Trophoblast cell (in vitro differentiated cells and primary cell): ENCODE data around the gene DNM1.

Source experiments
- DNase-seq, 2 donors: peaks; one replicate each; pipeline ENCODE4 v3.0.0-alpha.2; 2016
- H2AFZ ChIP-seq: 2 replicates; pipeline ENCODE4 v1.6.1; 2013; ENCODE audit warnings: low read length, moderate library complexity, mild to moderate bottlenecking; ENCODE audit not compliant: insufficient read depth, poor library complexity
- H2AK5ac ChIP-seq: 2 replicates; pipeline ENCODE4 v1.6.1; 2013; ENCODE audit warnings: mild to moderate bottlenecking, low read length
- H2BK120ac ChIP-seq: 2 replicates; pipeline ENCODE4 v1.6.1; 2013; ENCODE audit warnings: low read length, mild to moderate bottlenecking, moderate library complexity; ENCODE audit not compliant: insufficient read depth, poor library complexity
- H2BK12ac ChIP-seq: 2 replicates; pipeline ENCODE4 v1.6.1; 2013; ENCODE audit warnings: mild to moderate bottlenecking, low read length, moderate library complexity
- H2BK5ac ChIP-seq: 2 replicates; pipeline ENCODE4 v1.6.1; 2013; ENCODE audit warnings: low read length, low read depth, moderate library complexity, mild to moderate bottlenecking; ENCODE audit not compliant: poor library complexity
- H3K14ac ChIP-seq: 2 replicates; pipeline ENCODE4 v1.6.1; 2013; ENCODE audit warnings: mild to moderate bottlenecking, low read length
- H3K18ac ChIP-seq: 2 replicates; pipeline ENCODE4 v1.6.1; 2013; ENCODE audit warnings: mild to moderate bottlenecking, low read length
- H3K23ac ChIP-seq: 2 replicates; pipeline ENCODE4 v1.6.1; 2013; ENCODE audit warnings: low read length
- H3K27ac ChIP-seq: 2 replicates; pipeline ENCODE4 v1.5.1; 2013; ENCODE audit warnings: low read depth, mild to moderate bottlenecking, inconsistent platforms, low read length, moderate library complexity
- H3K27me3 ChIP-seq: 2 replicates; pipeline ENCODE4 v1.6.1; 2013; ENCODE audit warnings: inconsistent platforms, mild to moderate bottlenecking, low read length, moderate library complexity; ENCODE audit not compliant: insufficient read depth
- H3K36me3 ChIP-seq, 2 experiments: 1 replicate in 1 of 2; 2 replicates in 1 of 2; pipeline ENCODE4 v1.6.1; 2013; ENCODE audit warnings: low read length in 2 of 2, mild to moderate bottlenecking in 2 of 2, moderate library complexity in 1 of 2; ENCODE audit not compliant: insufficient read depth in 2 of 2, control insufficient read depth in 1 of 2
- H3K4ac ChIP-seq: 2 replicates; pipeline ENCODE4 v1.6.1; 2013; ENCODE audit warnings: low read depth, mild to moderate bottlenecking, low read length, moderate library complexity
- H3K4me1 ChIP-seq, 2 experiments: 1 replicate in 1 of 2; 2 replicates in 1 of 2; pipeline ENCODE4 v1.6.1; 2013; ENCODE audit warnings: low read length in 2 of 2, mild to moderate bottlenecking in 2 of 2, moderate library complexity in 1 of 2; ENCODE audit not compliant: insufficient read depth in 2 of 2, control insufficient read depth in 1 of 2
- H3K4me2 ChIP-seq: 2 replicates; pipeline ENCODE4 v1.6.1; 2013; ENCODE audit warnings: inconsistent platforms, mild to moderate bottlenecking, low read length, moderate library complexity
- H3K4me3 ChIP-seq: 2 replicates; pipeline ENCODE4 v1.5.1; 2013; ENCODE audit warnings: mild to moderate bottlenecking, low read depth, low read length, inconsistent platforms
- H3K79me1 ChIP-seq: one replicate; pipeline ENCODE4 v1.6.1; 2013; ENCODE audit warnings: low read length
- H3K79me2 ChIP-seq: 2 replicates; pipeline ENCODE4 v1.6.1; 2013; ENCODE audit warnings: low read length, mild to moderate bottlenecking; ENCODE audit not compliant: control insufficient read depth, insufficient read depth, poor library complexity
- H3K9ac ChIP-seq: 2 replicates; pipeline ENCODE4 v1.6.1; 2013; ENCODE audit warnings: mild to moderate bottlenecking, low read length
- H3K9me3 ChIP-seq: 2 replicates; pipeline ENCODE4 v1.6.1; 2013; ENCODE audit warnings: low read depth, mild to moderate bottlenecking, control low read depth, inconsistent platforms, low read length; ENCODE audit not compliant: insufficient read depth
- H4K12ac ChIP-seq: 2 replicates; pipeline ENCODE4 v1.6.1; 2013; ENCODE audit warnings: low read depth, mild to moderate bottlenecking, low read length, moderate library complexity
- H4K8ac ChIP-seq: 2 replicates; pipeline ENCODE4 v1.6.1; 2013; ENCODE audit warnings: low read depth, mild to moderate bottlenecking, low read length, moderate library complexity
- H4K91ac ChIP-seq: one replicate; pipeline ENCODE4 v1.6.1; 2013; ENCODE audit warnings: low read depth, mild to moderate bottlenecking, low read length, moderate library complexity
- WGBS: extraction: QIAGEN DNeasy Blood & Tissue Kit; methylation state at CpG from one replicate; pipeline ENCODE4 v1.1.7; 2013; ENCODE audit warnings: missing lambda C conversion rate; ENCODE audit not compliant: insufficient read length, insufficient coverage; ENCODE audit errors: extremely low coverage; 5-methylcytosine and 5-hydroxymethylcytosine counted together

The DNM1 gene

DNA sequence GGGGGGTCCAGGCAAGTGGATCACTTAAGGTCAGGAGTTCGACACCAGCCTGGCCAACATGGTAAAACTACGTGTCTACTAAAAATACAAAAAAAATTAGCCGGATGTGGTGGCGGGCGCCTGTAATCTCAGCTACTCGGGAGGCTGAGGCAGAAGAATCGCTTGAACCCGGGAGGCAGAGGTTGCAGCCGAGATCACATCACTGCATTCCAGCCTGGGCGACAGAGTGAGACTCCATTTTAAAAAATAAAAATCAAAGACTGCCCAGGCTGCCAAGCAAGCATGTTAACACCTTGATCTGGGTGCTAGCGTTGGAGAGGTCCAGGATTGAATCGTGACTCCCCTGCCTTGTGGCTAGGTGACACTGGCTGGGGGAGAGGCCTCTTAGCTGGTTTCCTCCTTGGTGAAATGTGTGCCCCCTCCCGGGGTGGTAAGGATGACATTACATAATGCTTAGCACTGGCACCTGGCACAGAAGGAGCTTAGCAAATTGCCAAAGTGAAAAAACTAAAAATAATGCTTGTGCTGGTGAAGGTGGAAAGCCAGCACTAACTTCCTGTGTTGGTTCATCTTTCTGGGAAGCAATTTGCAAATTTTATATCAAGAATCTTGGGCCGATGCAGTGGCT is 9.6 kb upstream of the DNM1 start:
- H3K4me1 ChIP-seq: peaks cover 5 to 7% of the 10 kb centered on the region in 2 experiments
- H4K8ac ChIP-seq: no peak overlapping the region
- no peak overlapping the region for H2BK12ac ChIP-seq
- H2AK5ac ChIP-seq: no peak overlapping the region
- H3K23ac ChIP-seq: no peak overlapping the region
- no peak overlapping the region for H3K4ac ChIP-seq
- WGBS: no CpG with 5 or more reads among the region's 14 CpGs
- H4K91ac ChIP-seq: no peak overlapping the region
- peaks cover 3% of the 10 kb centered on the region for H3K9me3 ChIP-seq
- no peaks in the 10 kb centered on the region for H3K27me3 ChIP-seq
- no peak overlapping the region for H2BK5ac ChIP-seq
- no peak overlapping the region for H3K4me2 ChIP-seq
- no peak overlapping the region for H4K12ac ChIP-seq
- H3K4me3 ChIP-seq: no peak overlapping the region
- peaks cover 13% of the 10 kb centered on the region for H3K79me1 ChIP-seq
- no peak for DNase-seq
- no peak overlapping the region for H2AFZ ChIP-seq
- H3K9ac ChIP-seq: no peak overlapping the region
- peaks cover 9 to 11% of the 10 kb centered on the region in 2 experiments for H3K36me3 ChIP-seq
- no peak overlapping the region for H3K14ac ChIP-seq
- no peak overlapping the region for H3K18ac ChIP-seq
- no peak overlapping the region for H3K27ac ChIP-seq
- peaks cover 12% of the 10 kb centered on the region for H3K79me2 ChIP-seq
- no peak overlapping the region for H2BK120ac ChIP-seq

DNA sequence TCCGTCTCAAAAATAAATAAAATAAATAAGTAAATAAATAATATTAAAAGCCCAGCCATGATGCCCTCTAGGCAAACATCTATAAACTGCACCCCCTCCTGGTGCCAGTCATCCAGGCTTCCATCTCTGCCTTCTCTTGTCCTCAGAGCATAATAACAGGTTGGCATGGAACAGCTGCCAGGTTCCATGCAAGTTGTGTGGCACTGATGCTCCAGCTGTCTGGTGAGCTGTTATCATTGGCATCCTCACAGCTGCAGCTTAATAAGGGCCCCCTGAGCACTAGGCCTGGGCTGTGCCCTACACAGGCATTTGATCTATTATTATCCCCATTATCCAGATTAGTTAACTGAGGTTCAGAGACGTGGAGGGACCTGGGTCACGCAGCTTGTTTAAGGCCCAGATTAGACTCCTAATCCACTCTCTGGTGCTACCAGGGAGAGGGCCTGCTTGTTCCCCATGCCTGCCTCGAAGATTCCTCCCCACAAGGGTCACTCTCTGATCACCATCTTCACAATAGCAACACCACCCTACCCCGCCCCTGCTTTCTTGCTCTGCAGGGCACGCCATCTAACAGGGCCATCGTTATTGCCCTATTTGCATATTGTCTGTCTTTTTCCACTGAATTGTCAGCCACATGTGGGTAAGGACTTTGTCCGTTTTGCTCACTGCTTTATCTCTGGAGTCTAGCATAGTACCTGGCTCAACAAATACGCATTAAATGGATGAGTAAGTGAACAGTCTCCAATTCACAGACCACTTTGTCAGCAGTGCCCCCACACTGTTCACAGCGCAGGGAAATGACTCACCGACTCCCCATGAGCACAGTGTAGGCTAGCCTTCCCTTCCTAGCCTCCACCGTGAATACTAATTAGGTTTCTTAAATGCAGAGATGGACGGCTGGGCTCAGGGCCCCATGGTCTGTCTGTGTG is 1.5 kb upstream of the DNM1 start:
- H3K18ac ChIP-seq: no peak overlapping the region
- peaks cover 2% of the 10 kb centered on the region for H3K79me2 ChIP-seq
- H3K4me3 ChIP-seq: no peak overlapping the region
- H3K36me3 ChIP-seq: no peaks in the 10 kb centered on the region
- H2BK120ac ChIP-seq: no peak overlapping the region
- H2AK5ac ChIP-seq: no peak overlapping the region
- no CpG with 5 or more reads among the region's 13 CpGs for WGBS
- no peak for DNase-seq
- peaks cover 3% of the 10 kb centered on the region for H3K9me3 ChIP-seq
- no peak overlapping the region for H2BK5ac ChIP-seq
- H4K91ac ChIP-seq: no peak overlapping the region
- no peak overlapping the region for H4K12ac ChIP-seq
- H2AFZ ChIP-seq: no peak overlapping the region
- H2BK12ac ChIP-seq: no peak overlapping the region
- H3K9ac ChIP-seq: no peak overlapping the region
- H3K4me2 ChIP-seq: no peak overlapping the region
- H3K4me1 ChIP-seq: peaks cover 8 to 11% of the 10 kb centered on the region in 2 experiments
- no peak overlapping the region for H3K4ac ChIP-seq
- no peak overlapping the region for H3K23ac ChIP-seq
- H3K27ac ChIP-seq: no peak overlapping the region
- H3K14ac ChIP-seq: no peak overlapping the region
- no peak overlapping the region for H4K8ac ChIP-seq
- H3K27me3 ChIP-seq: peaks cover 8% of the 10 kb centered on the region
- peaks cover 6% of the 10 kb centered on the region for H3K79me1 ChIP-seq

DNA sequence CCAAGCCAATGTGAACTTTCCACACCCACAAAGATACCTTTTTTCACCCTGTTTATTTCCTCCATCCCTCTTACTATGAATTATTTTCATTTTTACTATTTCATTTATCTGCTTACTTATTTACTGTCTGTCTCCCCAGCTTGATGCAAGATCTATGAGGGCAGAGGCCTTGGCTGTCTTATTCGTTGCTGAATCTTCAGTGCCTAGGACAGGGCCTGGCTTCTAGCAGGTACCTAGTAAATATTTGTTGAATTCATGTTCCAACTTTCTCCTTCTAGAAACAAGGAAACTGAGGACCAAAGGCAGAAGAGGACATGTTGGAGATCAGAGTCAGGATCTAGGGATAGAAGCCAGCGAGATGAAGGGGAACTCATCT is 543 bp upstream of the DNM1 start:
- Histone ChIP-seq H3K14ac (no peak overlapping the region), H3K27ac (no peak overlapping the region), H3K79me2 (peaks cover 2% of the 10 kb centered on the region), H2AK5ac (no peak overlapping the region), H2AFZ (no peak overlapping the region), H3K79me1 (peaks cover 6% of the 10 kb centered on the region), H3K4me3 (no peak overlapping the region), H3K4me1 (peaks cover 8 to 11% of the 10 kb centered on the region in 2 experiments), H2BK5ac (no peak overlapping the region), H3K23ac (no peak overlapping the region), H3K9me3 (peaks cover 3% of the 10 kb centered on the region), H3K4me2 (peak overlapping the region; percentile 96), H3K36me3 (no peaks in the 10 kb centered on the region), H2BK120ac (no peak overlapping the region), H2BK12ac (no peak overlapping the region), H3K9ac (no peak overlapping the region), H3K4ac (no peak overlapping the region), H4K8ac (peak overlapping the region; percentile 51), H3K27me3 (peaks cover 8% of the 10 kb centered on the region), H3K18ac (no peak overlapping the region), H4K12ac (no peak overlapping the region), H4K91ac (peak overlapping the region; percentile 29)
- WGBS: no CpG with 5 or more reads among the region's 2 CpGs
- no peak for DNase-seq

DNA sequence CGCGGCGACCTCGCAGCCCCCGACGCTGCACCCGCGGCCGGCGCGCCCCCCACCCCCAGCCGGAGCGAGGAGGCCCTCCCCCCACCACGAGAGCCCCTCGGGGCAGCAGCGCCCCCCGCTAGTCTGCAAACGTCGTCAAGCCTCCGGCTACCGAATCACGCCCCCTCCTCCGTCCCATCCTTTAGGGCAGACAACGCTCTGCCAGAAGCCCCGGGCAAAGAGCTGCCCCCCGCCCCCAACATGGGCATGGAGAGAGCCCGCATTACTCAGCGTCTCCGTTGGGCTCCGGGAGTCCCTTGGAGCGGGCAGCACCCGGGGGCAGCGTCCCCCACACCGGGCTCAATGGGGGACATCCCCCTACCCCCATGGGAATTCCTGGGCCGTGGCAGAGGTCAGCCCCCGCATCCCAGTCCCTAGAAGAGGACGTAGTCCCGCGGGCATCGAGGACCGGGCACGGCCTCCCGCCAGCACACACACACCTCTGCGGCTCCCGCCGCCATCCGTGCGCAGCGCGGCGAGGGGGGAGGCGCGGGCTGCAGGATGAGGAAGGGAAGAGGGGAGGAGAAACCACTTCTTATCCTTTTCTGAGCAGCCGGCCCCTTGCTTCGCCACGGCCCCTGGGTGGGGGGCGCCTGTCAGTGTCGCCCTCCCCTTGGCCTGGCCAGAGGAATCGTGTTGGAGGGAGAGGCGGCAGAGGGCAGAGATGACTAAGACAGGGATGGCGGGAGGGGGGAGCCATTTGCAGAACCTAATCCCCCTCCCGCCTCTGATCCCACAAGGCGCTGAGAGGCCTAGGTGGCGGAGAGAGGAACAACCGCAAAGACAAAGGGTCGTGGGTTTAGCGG is 750 bp downstream of the DNM1 start:
- H4K8ac ChIP-seq: peak overlapping the region; percentile 34
- H3K79me1 ChIP-seq: peaks cover 6% of the 10 kb centered on the region
- H2AK5ac ChIP-seq: no peak overlapping the region
- no peak overlapping the region for H2BK5ac ChIP-seq
- H3K79me2 ChIP-seq: peaks cover 2% of the 10 kb centered on the region
- peak overlapping the region; percentile 96 for H3K4me2 ChIP-seq
- H3K18ac ChIP-seq: peak overlapping the region; percentile 71
- no peak overlapping the region for H2BK12ac ChIP-seq
- no peak overlapping the region for H3K27ac ChIP-seq
- H2BK120ac ChIP-seq: no peak overlapping the region
- no peak overlapping the region for H4K12ac ChIP-seq
- H3K27me3 ChIP-seq: peaks cover 8% of the 10 kb centered on the region
- peaks cover 8 to 11% of the 10 kb centered on the region in 2 experiments for H3K4me1 ChIP-seq
- no peak overlapping the region for H3K9ac ChIP-seq
- no peaks in the 10 kb centered on the region for H3K9me3 ChIP-seq
- no peaks in the 10 kb centered on the region for H3K36me3 ChIP-seq
- H3K23ac ChIP-seq: no peak overlapping the region
- WGBS: no CpG with 5 or more reads among the region's 67 CpGs
- H3K14ac ChIP-seq: no peak overlapping the region
- DNase-seq: no peak
- H4K91ac ChIP-seq: peak overlapping the region; percentile 22
- peak overlapping the region; percentile 2 for H3K4ac ChIP-seq
- H3K4me3 ChIP-seq: peak overlapping the region; percentile 76
- H2AFZ ChIP-seq: peak overlapping the region; percentile 69
